Ovary (tissue), 9 donors: ENCODE data around the gene NAA40. TPM values are rescaled to one million over a fixed set of nuclear protein-coding genes. Genes with fewer than 3 reads are reported as not detected.
"Not testable (repeated sequence)": the region's sequence is repeated elsewhere in the genome, so short reads cannot be mapped to it uniquely, and the experiment has no call there.

Source experiments
- DNase-seq, 5 donors: peaks; one replicate each; pipeline ENCODE4 v3.0.0-alpha.2; 2019 to 2020
- H3K27ac ChIP-seq, 2 donors: fragments of 200-600 bp; one replicate each; pipeline versions ENCODE4 v1.5.1 to v1.8.0; 2019 to 2022
- H3K27me3 ChIP-seq: fragments of 200-600 bp; one replicate; pipeline ENCODE4 v1.8.0; 2022
- H3K36me3 ChIP-seq: fragments of 200-600 bp; sonication (generic); one replicate; pipeline ENCODE4 v1.5.1; 2019
- H3K4me1 ChIP-seq: one replicate; pipeline ENCODE4 v1.8.1; 2013; ENCODE audit warnings: mild to moderate bottlenecking, moderate library complexity; ENCODE audit not compliant: insufficient read depth
- H3K4me3 ChIP-seq: fragments of 200-600 bp; sonication (generic); one replicate; pipeline ENCODE4 v1.5.1; 2017
- H3K9me3 ChIP-seq, 2 donors: fragments of 200-600 bp in 1 of 2; sonication (generic) in 1 of 2; one replicate each; pipeline versions ENCODE4 v1.5.1 to v1.8.1; 2013 to 2019; ENCODE audit warnings: mild to moderate bottlenecking in 1 of 2, moderate library complexity in 1 of 2
- EP300 ChIP-seq: sonication (generic); formaldehyde crosslinking; IDR thresholded peaks from one replicate; pipeline ENCODE4 v1.6.1; 2017; ENCODE audit warnings: antibody characterized with exemption
- POLR2A ChIP-seq: fragments of 450-650 bp; IDR thresholded peaks from one replicate; pipeline ENCODE4 v1.6.1; 2017; ENCODE audit warnings: antibody characterized with exemption, mild to moderate bottlenecking, moderate library complexity
- WGBS, 3 donors: extraction: QIAGEN DNeasy Blood & Tissue Kit in 1 of 3; methylation state at CpG; one replicate each; pipeline versions ENCODE4 v1.1.5 to v1.1.7; 2013 to 2017; 5-methylcytosine and 5-hydroxymethylcytosine counted together
- intact Hi-C, 4 donors: fragments of 100-400 bp; cut with DNase I; formaldehyde crosslinking; loops; one replicate each; pipeline versions ENCODE4 v1.11.0 to v1.15.1; 2022 to 2023
- polyA plus RNA-seq, 2 donors: library from polyadenylated mRNA; stranded (reverse); fragments of 200-250 nt in 1 of 2; fragments of 350-450 nt in 1 of 2; fragmentation: Illumina TruSeq in 1 of 2; extraction: RNeasy Lipid Tissue Mini Kit (QIAGEN cat#74804) in 1 of 2; gene quantifications; one replicate each; pipeline ENCODE4 v1.2.3, GENCODE V29; 2013 to 2014
- total RNA-seq, 7 donors: library from RNA; depleted of rRNA in 2 of 7; stranded (reverse); fragments of >200 nt in 2 of 7; fragmentation: NEBNext Ultra II Directional in 3 of 7; extraction: Animal tissue kit (Norgen Biotek cat#: 25700) in 3 of 7; gene quantifications; one replicate each; pipeline versions ENCODE4 v1.1.0 to v1.2.4, GENCODE V29; 2016 to 2023
- TF ChIP-seq, protein P1 (sequence below), 3 donors: fragments of 450-650 bp in 2 of 3; fragments of 200-600 bp in 1 of 3; IDR thresholded peaks; one replicate each; pipeline versions ENCODE4 v1.5.1 to v1.8.0; 2016 to 2022; ENCODE audit warnings: antibody characterized with exemption in 3 of 3, mild to moderate bottlenecking in 1 of 3
- donor health status: DM: no; HTN: no; CAD: no; lungs with moderate emphysema.
- donor health status: DM: no; HTN: no; CAD: no.
- donor health status: Bipolar disorder and iron deficiency.
- donor health status: DM: yes; HTN: yes; CAD: no.
- donor health status: DM: no; HTN: no; CAD: no.
- donor health status: DM: yes; HTN: yes; CAD: no.

The NAA40 gene
- total and polyA plus RNA-seq, 9 donors = 4.5 to 15.9 (median 10.2) TPM

DNA sequence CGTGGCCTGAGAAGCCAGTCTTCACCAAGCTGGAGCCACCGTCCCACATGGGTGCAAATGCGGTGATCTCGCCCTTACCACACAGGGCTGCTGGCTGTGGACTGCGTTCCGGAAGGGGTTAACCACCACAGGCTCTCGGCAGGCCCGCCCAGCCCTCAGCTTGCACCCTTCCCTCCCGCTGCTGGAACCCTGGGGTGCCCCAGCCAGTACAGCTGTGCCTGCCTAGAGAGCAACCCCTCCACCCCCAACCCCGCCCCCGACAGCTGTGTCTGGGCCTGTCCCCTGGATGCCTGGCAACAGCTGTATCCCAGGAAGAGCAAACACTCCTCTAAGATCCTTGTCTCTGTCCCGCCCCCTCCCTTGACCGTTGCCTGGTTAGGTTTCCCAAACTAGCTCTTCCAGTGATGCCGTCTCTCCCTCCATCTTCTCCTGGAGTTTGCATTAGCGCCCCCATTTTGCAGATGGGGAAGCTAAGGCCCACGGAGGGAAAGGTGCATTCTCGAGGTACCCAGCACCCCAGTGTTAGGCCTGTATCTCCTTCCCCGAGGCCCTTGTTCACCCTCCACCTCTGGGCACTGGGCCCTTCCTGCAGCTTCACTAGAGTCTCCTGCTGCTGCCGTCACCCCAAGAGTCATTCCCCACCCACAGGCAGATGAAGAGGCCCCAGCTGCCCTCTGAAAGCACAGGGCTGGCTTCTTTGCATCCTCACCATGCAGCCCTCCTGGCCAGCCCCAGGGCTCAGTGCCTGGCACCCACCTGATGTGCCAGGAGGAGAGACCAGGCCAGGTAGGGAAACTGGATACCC is 23.0 kb downstream of the NAA40 start:
- no peaks in the 10 kb centered on the region for H3K9me3 ChIP-seq
- TF ChIP-seq, protein P1, sequence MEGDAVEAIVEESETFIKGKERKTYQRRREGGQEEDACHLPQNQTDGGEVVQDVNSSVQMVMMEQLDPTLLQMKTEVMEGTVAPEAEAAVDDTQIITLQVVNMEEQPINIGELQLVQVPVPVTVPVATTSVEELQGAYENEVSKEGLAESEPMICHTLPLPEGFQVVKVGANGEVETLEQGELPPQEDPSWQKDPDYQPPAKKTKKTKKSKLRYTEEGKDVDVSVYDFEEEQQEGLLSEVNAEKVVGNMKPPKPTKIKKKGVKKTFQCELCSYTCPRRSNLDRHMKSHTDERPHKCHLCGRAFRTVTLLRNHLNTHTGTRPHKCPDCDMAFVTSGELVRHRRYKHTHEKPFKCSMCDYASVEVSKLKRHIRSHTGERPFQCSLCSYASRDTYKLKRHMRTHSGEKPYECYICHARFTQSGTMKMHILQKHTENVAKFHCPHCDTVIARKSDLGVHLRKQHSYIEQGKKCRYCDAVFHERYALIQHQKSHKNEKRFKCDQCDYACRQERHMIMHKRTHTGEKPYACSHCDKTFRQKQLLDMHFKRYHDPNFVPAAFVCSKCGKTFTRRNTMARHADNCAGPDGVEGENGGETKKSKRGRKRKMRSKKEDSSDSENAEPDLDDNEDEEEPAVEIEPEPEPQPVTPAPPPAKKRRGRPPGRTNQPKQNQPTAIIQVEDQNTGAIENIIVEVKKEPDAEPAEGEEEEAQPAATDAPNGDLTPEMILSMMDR (IDR thresholded peaks at IDR 0.05) = no peak
- TF ChIP-seq EP300 (no peak), POLR2A (no peak)
- intact Hi-C loops = no loop called here
- no peak overlapping the region for H3K4me3 ChIP-seq
- WGBS, 3 donors = 10 to 26% (median 11%) methylated on average over 16 to 19 of the region's 19 CpGs
- DNase-seq = no peak
- H3K36me3 ChIP-seq = no peaks in the 10 kb centered on the region
- no peaks in the 10 kb centered on the region for H3K4me1 ChIP-seq
- H3K27me3 ChIP-seq = no peaks in the 10 kb centered on the region
- no peak overlapping the region for H3K27ac ChIP-seq

DNA sequence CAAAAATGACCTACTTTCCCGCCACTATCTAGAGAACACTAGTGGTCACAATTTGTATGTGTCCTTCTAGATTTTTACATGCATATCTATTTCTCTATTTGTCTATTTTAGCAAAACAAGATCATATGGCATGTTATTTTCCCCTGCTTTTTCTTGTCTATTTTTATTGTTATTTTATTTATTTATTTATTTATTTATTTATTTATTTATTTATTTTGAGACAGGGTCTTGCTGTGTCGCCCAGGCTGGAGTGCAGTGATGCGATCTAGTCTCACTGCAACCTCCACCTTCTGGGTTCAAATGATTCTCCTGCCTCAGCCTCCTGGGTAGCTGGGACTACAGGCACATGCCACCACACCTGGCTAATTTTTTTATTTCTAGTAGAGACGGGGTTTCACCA is 25.1 kb downstream of the NAA40 start:
- H3K27me3 ChIP-seq, H3K9me3 ChIP-seq, H3K36me3 ChIP-seq, H3K4me1 ChIP-seq, intact Hi-C loops, H3K27ac ChIP-seq, H3K4me3 ChIP-seq, DNase-seq: not testable (repeated sequence)
- WGBS, 3 donors = 90 to 97% (median 96%) methylated on average over 4 of the region's 4 CpGs

DNA sequence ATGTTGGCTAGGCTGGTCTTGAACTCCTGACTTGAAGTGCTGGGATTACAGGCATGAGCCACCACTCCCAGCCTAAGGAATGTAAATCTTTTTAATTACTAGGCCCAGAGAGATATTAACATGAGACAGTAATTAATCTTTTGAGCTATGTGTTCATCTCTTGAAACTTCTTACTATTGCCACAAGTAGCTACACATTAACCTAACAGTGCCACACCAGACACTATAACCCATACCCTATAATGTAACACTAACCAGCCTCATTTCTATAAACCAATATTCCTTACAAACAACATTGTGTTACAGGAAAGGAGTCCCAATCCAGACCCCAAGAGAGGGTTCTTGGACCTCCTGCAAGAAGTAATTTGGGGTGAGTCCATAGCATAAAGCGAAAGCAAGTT is 27.6 kb downstream of the NAA40 start:
- WGBS, 3 donors = 91 to 100% (median 97%) methylated on average over 1 of the region's 1 CpG

DNA sequence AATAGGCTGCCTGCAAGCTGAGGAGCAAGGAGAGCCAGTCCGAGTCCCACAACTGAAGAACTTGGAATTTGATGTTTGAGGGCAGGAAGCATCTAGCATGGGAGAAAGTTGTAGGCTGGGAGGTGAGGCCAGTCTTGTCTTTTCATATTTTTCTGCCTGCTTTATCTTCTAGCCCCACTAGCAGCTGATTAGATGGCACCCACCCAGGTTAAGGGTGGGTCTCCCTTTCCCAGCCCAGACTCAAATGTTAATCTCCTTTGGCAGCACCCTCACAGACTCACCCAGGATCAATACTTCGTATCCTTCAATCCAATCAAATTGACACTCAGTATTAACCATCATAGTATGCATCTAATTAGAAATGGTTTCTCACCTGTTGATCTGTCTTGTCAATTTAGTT is 30.7 kb downstream of the NAA40 start:
- Histone ChIP-seq H3K27me3 (no peaks in the 10 kb centered on the region), H3K4me1 (no peaks in the 10 kb centered on the region), H3K27ac (no peak overlapping the region), H3K4me3 (no peak overlapping the region), H3K36me3 (no peaks in the 10 kb centered on the region), H3K9me3 (no peaks in the 10 kb centered on the region)
- intact Hi-C loops = no loop called here
- TF ChIP-seq POLR2A (no peak), EP300 (no peak)
- TF ChIP-seq, protein P1 (IDR thresholded peaks at IDR 0.05) = no peak
- DNase-seq = no peak
- 77 to 92% (median 85%) methylated on average over 2 of the region's 2 CpGs for WGBS, 3 donors

More for the DNA sequence above, 27.6 kb downstream of the NAA40 start:
- intact Hi-C loops = no loop called here
- DNase-seq = no peak
- H3K27me3 ChIP-seq = no peaks in the 10 kb centered on the region
- H3K9me3 ChIP-seq = no peaks in the 10 kb centered on the region
- no peaks in the 10 kb centered on the region for H3K36me3 ChIP-seq
- no peak overlapping the region for H3K27ac ChIP-seq
- no peaks in the 10 kb centered on the region for H3K4me1 ChIP-seq
- no peak overlapping the region for H3K4me3 ChIP-seq
- TF ChIP-seq EP300 = no peak
- no peak for TF ChIP-seq POLR2A
- TF ChIP-seq, protein P1 (IDR thresholded peaks at IDR 0.05) = no peak

DNA sequence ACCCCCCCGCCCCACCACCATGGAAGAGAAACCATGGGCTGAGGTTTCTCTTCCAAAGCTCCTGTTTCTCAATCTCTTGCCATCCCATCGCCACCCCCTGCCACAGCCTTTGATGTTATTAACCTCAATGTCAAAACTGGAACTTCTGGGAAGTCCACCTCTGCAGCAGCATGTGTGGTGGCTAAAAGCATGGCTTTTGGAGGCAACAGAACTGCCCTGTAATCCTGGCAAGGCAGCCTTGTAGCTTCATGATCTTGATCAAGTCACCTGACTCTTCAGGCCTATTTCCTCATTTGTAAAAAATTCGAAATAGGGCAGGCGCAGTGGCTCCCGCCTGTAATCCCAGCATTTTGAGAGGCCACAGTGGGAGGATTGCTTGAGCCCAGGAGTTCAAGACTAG is 32.1 kb downstream of the NAA40 start:
- Histone ChIP-seq H3K9me3 (no peaks in the 10 kb centered on the region), H3K27ac (no peak overlapping the region), H3K27me3 (no peaks in the 10 kb centered on the region), H3K36me3 (no peaks in the 10 kb centered on the region), H3K4me1 (peaks cover 3% of the 10 kb centered on the region), H3K4me3 (no peak overlapping the region)
- intact Hi-C loops = no loop called here
- WGBS, 3 donors = 64 to 80% (median 74%) methylated on average over 5 of the region's 5 CpGs
- DNase-seq = no peak
- TF ChIP-seq POLR2A (no peak), EP300 (no peak)
- TF ChIP-seq, protein P1 (IDR thresholded peaks at IDR 0.05) = no peak

DNA sequence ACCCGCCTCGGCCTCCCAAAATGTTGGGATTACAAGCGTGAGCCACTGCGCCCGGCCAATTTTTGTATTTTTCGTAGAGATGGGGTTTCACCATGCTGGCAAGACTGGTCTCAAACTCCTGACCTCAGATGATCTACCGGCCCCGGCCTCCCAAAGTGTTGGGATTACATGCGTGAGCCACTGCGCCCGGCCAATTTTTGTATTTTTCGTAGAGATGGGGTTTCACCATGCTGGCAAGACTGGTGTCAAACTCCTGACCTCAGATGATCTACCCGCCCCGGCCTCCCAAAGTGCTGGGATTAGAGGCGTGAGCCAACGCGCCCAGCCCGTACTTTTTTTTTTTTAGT is 35.1 kb downstream of the NAA40 start:
- H3K4me3 ChIP-seq, intact Hi-C loops, H3K27ac ChIP-seq, H3K27me3 ChIP-seq, H3K9me3 ChIP-seq, H3K36me3 ChIP-seq: not testable (repeated sequence)
- peaks cover 15% of the 10 kb centered on the region for H3K4me1 ChIP-seq
- WGBS, 3 donors = 61 to 70% (median 66%) methylated on average over 18 of the region's 18 CpGs
- peak in 1 of 5 donors; percentile 55 for DNase-seq
